GM03348 (cell line): ENCODE results near the gene CEACAM21.
"Not testable (repeated sequence)": the region's sequence is repeated elsewhere in the genome, so short reads cannot be mapped to it uniquely, and the experiment has no call there.

Experiments used
- DNase-seq: peaks from one replicate; pipeline ENCODE4 v3.0.0; 2012; ENCODE audit warnings: low spot score

Gene CEACAM21

DNA sequence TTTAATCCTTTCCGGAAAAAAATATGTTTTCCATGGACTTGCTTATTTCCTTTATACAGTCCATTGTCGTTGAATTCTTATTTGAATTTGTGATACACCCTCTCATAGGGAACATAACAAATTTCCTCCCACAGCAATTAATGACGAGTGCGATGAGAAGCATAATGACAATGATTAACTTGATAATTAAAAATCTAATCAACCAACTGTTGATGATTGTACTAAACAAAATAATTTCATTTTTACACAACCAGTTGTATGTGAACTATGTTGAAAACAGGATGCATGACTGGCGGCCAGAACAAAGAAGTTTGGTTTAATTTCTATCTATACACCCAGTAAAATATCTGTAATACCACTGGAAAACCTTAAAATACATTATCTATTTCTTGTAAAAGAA is 26.1 kb upstream of the CEACAM21 start:
- DNase-seq, result no peak

DNA sequence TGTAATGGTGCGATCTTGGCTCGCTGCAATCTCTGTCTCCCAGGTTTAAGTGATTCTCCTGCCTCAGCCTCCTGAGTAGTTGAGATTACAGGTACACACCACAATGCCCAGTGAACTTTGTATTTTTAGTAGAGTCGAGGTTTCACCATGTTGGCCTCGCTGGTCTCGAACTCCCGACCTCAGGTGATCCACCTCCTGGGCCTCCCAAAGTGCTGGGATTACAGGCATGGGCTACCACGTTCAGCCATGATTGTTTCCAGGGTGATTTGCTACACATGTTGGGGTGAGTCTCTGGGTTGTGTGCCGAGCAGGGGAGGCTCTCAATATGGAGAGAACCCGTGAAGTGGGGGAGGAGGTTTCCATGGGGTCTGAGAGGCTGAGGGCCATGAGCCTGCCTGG is 24.8 kb upstream of the CEACAM21 start:
- no peak for DNase-seq

DNA sequence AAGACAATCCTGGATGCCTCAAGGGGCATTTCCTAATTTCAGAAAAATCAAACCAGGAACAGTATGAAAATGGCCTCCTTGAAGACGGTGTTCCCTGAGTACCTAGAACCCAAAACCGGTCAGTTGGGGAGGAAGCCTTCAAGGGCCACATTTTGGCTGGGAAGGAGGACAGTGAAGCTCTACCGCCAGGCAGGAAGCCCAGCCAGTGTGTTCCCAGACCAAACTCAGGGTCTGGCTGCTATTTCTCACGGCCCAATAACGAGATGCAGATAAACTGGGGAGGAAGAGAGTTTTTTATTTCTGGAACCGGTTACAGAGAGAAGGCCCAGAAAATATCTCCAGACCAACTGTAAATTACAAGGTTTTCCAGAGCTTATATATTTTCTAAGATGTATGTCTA is 24.3 kb upstream of the CEACAM21 start:
- DNase-seq, result no peak

DNA sequence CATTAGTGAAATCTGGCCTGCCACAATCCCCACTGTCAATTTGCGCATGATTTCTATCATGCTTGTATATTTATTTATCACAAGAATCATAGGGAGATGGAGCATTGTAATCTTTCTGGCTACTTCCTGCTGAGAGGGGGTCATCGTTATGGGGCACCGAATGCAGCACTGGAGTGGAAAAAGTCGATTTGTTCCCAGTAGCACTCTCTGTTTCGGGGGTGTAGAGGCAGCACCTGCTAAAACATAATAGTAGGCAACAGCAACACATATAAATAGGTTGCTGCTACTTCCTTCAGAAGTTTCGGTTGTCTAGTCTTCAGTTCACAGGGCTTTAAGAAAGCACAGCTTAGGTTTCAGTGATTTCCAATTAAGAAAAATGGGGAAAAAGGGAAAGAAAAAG is 23.4 kb upstream of the CEACAM21 start:
- no peak for DNase-seq

DNA sequence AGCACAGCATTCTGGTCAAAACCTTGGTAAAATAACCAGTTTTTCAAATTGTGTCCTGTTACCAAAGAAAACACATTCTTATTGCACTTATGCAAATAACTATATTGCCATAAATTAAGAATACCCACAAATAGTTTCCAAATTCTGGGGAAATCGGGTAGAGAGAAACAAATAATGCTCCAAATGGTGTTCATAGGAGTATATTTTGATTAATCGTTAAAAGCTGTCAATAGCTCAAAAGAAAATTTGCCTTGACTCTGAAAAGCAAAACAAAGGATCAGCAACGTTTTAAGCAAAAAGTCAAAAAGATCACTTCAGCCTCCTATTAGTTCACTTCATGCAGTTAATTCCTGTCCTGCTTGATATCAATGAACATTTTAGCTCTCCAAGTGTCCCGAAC is 22.2 kb upstream of the CEACAM21 start:
- no peak for DNase-seq

DNA sequence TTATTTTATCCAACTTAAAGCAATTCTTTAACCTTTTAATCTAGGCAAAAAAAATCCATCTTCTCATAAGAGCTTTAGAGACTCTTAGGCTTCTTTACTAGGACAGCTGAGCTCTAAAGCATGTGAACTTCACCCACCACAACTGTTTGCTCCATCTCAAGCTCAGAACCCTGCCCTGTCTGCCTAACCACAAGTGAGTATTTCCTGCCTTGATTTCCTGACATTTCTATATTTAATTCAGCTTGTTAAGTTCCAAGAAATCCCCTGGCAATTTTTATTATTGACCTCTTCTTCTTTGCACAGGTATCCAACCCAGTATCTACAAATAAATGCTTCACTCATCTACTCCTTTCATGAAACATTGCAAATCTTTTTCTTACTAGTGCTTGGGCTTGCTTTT is 21.1 kb upstream of the CEACAM21 start:
- DNase-seq, result no peak

DNA sequence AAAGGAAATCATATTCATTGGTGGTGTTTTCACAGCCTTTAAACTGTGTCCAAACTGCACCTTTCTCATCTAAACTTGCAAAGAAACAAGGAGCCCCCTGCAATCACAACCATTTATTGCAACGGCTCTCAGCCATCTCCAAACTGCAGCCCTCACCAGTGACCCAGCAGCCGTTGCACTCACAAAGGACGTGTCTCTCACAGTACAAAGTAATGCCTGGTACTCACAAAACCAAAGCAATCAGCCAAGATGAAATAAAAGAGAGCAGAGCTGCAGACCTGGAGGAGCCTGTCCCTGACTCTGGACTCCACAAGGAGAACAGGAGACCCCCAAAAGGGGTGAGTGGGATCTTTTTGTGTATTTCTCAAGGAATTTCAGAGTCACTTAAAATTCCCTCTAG is 20.2 kb upstream of the CEACAM21 start:
- DNase-seq, result no peak

DNA sequence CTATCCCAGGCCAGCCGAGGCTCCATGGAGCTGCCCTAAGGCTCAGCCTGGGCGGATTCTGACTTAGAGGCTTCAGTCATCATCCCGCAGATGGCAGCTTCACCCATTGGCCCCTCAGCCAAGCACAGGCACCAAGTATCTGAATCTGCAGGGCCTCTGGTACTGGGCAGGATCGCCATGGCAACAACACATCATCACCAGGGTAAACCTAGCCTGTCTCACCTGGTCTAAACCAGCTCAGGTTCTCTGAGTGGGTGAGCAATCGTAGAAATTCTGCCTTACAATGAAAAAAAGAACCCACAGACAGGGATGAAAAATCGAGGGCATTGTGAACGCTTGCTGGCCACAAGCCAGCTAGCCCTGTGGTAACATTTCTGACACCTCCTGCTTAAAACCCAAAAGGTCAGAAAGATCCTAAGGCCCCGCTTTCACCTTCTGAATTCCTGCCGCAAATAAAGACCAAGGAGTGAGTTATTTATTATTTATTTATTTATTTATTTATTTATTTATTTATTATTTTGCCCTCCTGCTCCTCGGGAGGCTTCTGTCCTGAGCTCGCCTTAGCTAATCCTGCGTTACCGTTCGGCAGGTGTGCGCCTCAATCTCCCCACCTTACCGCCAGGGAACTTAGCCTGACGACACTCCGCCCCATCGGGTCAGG is 12.0 kb upstream of the CEACAM21 start:
- DNase-seq, result no peak

DNA sequence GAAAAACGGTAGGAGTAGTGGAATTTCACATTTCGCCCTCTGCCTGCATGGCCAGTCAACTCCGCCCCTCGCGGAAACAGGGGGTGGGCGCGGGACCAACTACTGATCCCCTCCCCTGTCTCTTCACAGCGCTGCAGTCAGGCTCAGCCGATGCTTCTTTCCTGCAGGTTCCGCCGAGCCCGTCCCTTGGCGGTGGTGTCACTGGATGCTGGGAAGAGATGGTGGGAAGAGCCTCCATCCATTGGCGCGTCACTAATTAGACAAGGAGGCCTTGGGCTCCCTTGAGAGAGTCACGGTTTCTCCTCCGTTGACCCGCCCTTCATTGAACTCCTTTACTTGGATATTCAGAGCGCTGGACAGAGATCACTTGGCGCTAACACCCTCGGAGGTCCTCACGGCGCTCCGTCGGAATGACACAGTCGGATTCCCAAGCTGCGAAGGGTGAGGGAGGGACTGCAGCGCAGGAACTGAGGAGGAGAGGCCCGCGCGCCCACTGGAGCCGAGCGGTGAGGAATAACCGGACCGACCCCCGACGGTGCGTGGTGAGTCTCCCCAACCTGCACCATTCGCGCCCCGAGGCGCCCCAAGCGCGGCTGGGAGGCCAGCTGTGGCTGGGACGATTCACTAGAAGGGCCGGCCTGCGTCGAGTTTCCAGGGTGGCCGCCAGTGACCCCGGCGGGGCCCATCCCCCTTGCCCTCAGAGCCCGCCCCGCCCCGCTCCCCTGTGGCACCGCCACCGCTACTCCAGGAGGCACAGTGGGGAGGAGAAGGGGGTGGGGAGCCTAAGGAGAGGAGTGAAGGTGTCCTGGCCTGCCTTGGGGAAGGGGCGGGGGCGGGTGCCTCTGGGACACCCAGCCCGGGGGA is 11.2 kb upstream of the CEACAM21 start:
- no peak for DNase-seq

DNA sequence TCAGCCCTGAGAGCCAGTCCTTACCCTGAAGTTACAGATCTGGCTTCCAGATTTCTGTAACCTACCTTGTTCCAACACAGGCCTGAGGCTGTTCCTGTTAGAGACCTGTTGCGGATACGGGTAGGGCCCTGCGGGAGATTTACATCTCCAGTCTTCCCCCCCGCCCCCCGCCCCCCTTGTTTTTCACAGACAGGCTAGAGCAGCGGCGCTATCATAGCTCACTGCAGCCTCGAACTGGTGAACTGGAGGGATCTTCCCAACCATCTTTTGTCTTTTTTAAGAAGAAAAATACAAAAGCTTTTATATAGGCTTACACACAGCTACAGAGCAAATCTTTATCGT is 10.6 kb upstream of the CEACAM21 start:
- DNase-seq, result no peak

DNA sequence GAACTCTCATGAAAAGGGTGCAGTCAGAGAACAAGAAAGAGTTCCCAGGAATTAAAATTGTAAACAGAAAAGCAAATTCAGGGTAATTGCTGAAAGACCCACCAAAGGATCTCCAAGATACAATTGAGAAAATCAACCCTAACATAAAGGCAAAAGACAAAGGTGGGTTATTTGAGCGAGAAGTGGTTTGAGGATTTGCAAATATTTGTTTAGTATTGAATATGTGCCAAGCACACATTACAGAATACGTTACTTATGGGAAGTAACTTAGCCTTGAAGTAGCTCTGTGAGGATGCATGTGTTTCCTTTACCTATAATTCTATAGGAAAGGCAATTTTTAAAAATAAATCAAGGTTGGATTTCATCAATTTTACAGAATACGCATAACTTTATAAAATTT is 10.0 kb upstream of the CEACAM21 start:
- no peak for DNase-seq

DNA sequence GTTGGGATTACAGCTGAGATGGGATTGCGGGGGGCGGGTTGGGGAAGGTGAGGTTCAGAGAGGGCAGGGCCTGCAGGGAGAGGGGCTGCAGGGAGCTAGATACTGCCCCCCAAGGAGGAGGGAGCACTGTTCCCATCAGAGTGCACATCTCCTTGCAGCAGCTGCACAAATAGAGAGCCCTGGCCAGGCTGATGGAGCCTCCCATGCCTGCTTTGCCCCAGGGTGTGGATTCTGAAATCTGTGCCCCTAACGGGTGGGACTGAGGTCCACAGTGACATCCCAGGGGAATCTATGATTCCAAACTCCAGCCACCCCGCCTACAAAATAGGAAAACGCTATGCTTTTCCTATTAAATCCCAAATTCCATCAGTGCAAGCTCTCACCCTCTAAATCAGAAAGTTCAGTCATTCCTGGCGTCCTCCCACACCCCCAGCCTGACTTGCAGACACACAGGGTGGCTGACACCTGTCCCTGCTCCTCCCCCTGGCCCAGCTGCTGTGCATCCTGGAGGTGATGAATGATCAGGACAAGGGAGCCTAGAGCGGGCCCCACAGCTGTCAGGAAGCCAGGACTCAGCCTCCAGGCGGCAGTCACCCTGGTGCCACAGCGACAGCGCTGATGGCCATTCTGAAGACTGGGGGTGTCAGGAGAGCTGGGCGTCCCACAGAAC is 6.3 kb upstream of the CEACAM21 start:
- DNase-seq, result no peak

DNA sequence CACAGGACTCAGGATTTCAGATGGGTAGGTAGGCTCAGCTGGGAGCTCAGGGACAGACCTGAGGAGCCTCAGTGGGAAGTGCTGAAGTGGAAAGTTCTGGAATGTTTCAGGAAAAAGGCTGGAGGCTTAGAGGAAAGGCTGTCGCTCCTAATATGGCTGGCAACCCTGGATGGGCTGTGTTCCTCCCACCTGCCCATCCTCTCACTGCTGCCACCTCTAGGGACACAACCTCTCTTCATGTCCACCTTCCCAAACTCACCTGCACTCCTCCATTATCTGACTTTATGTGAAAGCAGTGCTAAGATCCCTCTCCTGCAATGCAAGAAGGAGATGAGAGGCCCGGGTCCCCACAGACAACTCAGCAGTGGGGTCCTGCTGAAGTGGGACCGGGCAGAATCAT is 5.8 kb upstream of the CEACAM21 start:
- no peak for DNase-seq

DNA sequence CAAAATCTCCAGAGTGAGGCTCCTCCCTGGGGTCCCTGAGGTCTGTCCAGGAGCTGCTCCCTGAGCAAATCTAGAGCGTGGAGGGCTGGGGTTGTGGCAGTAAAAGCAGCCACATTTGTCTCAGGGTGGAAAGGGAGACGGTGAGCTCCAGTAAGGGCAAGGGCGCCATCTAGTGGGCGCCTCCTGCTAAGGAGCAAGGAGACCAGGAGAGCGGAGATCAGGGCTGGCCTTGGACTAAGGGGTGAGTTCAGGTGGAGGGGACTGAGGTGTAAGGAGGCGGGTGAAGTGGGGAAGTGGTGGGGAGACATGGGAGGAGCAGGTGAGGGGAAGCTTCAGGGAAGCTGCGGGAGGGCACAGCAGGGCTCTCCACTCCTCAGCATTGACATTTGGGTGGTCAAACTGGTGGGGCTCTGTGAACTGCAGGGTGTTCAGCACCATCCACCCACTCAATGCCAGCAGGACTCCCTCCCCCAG is 5.3 kb upstream of the CEACAM21 start:
- DNase-seq, result peak; percentile 89

DNA sequence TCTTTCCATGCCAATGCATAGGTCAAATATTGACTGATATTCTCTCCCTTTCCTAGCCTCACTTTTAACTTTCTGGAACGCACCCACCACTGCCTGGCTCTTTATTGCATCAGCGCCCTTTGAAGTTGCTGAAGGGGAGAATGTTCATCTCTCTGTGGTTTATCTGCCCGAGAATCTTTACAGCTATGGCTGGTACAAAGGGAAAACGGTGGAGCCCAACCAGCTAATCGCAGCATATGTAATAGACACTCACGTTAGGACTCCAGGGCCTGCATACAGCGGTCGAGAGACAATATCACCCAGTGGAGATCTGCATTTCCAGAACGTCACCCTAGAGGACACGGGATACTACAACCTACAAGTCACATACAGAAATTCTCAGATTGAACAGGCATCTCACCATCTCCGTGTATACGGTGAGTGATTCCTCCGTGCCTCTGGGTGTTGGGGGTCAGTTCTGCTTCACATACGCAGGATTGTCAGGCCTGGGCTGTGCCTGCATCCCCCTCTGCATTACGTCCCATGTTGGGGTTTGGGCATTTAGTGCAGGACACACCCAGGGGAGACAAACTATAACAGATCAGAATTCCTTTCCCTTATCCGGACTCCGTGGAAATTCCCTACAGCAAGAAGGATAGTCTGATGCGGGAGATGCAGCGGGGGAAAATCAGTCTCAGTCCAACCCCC is 1.3 kb downstream of the CEACAM21 start:
- no peak for DNase-seq

DNA sequence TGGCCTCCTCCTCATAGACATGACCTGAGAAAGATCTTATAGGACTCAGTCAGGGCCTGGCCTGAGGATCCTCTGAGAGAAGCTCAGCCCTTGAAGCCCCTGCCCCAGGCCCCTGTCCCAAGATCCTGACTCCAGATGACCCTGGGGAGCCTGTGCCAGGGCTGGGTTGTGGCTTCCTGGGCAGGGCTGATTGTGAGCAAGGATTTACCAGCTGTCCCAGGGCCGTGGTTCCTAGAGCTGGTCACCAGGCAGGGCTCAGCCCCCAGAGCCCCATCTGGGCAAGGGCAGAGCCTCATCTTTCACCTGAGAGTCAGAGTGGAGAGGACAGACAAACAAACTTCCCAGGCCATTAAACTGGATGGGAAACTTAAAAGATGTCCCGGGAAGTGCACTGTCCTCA is 1.9 kb downstream of the CEACAM21 start:
- DNase-seq, result no peak

DNA sequence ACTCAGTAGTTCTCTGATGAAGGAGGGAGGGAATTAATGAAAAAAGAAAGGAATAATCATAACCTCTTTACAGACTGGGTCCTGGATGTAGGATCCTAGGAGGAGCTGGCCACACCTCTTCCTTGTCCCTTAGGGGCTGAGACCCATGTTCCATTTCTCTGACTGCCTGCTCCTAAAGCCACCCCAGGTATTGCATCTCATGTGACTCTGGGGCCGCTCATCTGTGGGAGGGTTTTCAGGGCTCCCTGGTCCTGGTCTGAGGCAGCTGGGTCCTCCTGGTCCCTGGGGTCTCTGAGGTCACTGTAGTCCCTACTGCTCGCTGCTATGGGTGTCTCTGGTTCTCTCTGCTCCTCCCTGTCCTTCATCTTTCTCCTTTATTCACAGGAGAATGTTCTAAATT is 2.9 kb downstream of the CEACAM21 start:
- no peak for DNase-seq

DNA sequence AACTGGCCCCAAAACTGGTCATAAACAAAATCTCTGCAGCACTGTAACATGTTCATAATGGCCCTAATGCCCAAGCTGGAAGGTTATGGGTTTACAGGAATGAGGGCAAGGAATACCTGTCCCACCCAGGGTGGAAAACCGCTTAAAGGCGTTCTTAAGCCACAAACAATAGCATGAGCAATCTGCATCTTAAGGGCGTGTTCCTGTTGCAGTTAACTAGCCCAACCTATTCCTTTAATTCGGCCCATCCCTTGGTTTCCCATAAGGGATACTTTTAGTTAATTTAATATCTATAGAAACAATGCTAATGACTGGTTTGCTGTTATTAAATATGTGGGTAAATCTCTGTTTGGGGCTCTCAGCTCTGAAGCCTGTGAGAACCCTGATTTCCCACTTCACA is 5.1 kb downstream of the CEACAM21 start:
- DNase-seq, result not testable (repeated sequence)

DNA sequence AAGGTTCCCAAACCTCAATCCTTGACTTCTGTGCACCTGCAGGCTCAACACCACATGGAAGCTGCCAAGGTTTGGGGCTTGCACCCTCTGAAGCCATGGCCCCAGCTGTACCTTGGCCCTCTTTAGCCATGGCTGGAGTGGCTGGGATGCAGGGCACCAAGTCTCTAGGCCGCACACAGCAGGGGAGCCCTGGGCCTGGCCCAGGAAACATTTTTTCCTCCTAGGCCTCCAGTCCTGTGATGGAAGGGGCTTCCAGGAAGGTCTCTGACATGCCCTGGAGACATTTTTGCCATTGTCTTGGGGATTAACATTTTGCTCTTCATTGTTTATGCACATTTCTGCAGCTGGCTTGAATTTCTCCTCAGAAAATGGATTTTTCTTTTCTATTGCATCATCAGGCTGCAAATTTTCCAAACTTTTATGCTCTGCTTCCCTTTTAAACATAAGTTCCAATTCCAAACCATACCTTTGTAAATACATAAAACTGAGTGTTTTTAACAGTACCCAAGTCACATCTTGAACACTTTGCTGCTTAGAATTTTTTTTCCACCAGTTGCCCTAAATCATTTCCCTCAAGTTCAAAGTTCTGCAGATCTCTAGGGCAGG is 6.7 kb downstream of the CEACAM21 start:
- DNase-seq, result not testable (repeated sequence)

DNA sequence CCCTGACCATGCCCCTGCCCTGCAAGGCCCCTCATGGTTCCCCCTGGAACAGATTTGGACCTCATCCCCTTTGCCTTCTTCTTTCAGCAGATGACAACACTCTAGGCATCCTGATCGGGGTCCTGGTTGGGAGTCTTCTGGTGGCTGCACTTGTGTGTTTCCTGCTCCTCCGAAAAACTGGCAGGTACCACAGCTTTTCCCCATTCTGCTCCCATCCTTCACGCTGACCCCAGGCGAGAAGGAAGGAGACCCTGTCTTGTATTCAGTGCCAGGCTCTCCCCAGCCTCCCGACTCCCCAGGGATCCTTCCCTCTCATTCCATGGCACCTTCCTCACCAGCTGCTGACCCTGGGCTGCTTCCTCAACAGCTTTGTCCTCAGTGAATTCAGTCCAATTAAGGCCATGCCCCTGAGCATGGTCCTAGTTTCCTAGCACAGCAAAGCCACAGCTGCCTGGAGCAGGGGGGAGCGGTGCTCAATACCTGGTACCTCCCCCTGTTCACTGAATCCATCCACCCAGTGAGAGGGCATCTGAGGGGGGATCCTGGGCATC is 8.4 kb downstream of the CEACAM21 start:
- DNase-seq, result no peak

DNA sequence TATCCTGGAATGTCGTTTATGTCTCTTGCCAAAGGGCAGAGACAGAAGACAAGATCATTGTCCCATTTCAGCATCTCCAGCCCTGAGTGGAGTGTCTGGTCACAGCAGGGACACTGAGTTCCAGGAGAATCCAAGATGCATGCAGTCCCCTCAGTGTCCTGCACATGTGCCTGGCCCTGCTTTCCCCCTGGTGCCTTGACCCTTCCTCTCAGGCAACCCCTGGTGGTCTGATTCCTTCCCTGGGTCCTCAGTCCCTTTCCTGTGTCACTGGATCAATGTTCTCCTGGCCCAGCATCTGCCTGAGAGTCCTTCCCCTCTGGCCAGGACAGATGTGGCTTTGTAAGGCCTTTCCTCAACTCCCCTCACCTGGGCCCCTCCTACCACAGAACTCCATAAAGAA is 9.0 kb downstream of the CEACAM21 start:
- DNase-seq, result no peak

DNA sequence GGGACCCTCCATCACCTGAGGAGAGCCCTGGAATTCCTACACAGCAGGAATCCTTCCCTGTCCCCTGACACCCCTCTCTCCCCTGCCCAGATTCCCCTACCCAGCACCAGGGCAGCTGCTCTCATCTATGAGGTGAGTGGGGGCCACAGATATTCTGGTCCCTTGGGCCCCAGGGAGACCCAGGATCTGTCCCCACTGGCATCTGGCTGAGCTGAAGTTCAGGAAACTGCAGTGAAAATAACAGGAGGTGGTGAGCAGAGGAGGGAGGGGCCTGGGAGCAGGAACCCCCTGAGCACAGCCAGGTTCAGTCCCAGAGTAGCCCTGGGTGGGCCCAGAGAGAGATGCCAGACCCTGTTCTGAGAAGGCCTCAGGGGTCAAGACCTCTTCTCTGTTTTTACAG is 10.1 kb downstream of the CEACAM21 start:
- no peak for DNase-seq
